ENCODE results near the gene MBP. TPM values are rescaled to one million over a fixed set of nuclear protein-coding genes. Genes with fewer than 3 reads are reported as not detected.

Gene MBP
- 11.1 TPM for total RNA-seq
- 10 to 100 TPM in 6 of 8 donors, 1 to 10 TPM in 2; 8.7 to 23.0 (median 11.6) TPM for polyA plus RNA-seq (ENCODE audit: insufficient read depth in 1 of 8, insufficient read length in 8 of 8, low replicate concordance in 1 of 8)
- long read RNA-seq, donor 1, partial matches to known transcripts = 0 of 1 reads
- long read RNA-seq, donor 1, other reads (novel, unspliced or antisense) = 0 of 1 reads
- long read RNA-seq, donor 2 = 0 reads
- long read RNA-seq, donor 3, partial matches to known transcripts = 0 of 4 reads
- long read RNA-seq, donor 3, other reads (novel, unspliced or antisense) = 0 of 4 reads
- long read RNA-seq, donor 4, full-length matches to known transcripts = 5 of 5 reads
- long read RNA-seq, donor 4, partial matches to known transcripts = 0 of 5 reads
- long read RNA-seq, donor 4, other reads (novel, unspliced or antisense) = 0 of 5 reads
- long read RNA-seq, donor 5, full-length matches to known transcripts = 6 of 6 reads
- long read RNA-seq, donor 5, partial matches to known transcripts = 0 of 6 reads
- long read RNA-seq, donor 5, other reads (novel, unspliced or antisense) = 0 of 6 reads
- long read RNA-seq, donor 6, partial matches to known transcripts = 0 of 1 reads
- long read RNA-seq, donor 6, other reads (novel, unspliced or antisense) = 0 of 1 reads
- long read RNA-seq, donor 7, partial matches to known transcripts = 0 of 1 reads
- long read RNA-seq, donor 7, other reads (novel, unspliced or antisense) = 0 of 1 reads
- long read RNA-seq, donor 8, full-length matches to known transcripts = 6 of 6 reads
- long read RNA-seq, donor 8, partial matches to known transcripts = 0 of 6 reads
- long read RNA-seq, donor 8, other reads (novel, unspliced or antisense) = 0 of 6 reads
- long read RNA-seq, donor 9, full-length matches to known transcripts = 3 of 3 reads
- long read RNA-seq, donor 9, partial matches to known transcripts = 0 of 3 reads
- long read RNA-seq, donor 9, other reads (novel, unspliced or antisense) = 0 of 3 reads
- long read RNA-seq, donor 10, full-length matches to known transcripts = 9 of 9 reads
- long read RNA-seq, donor 10, partial matches to known transcripts = 0 of 9 reads
- long read RNA-seq, donor 10, other reads (novel, unspliced or antisense) = 0 of 9 reads
- long read RNA-seq, donor 11, full-length matches to known transcripts = 3 of 3 reads
- long read RNA-seq, donor 11, partial matches to known transcripts = 0 of 3 reads
- long read RNA-seq, donor 11, other reads (novel, unspliced or antisense) = 0 of 3 reads

- Histone ChIP-seq H3K27ac (ENCODE audit: low read length) (peak within 1 kb of the TSS; percentile 80), H3K36me3 (ENCODE audit: control insufficient read depth, insufficient read depth, low read length) (no peaks in the 10 kb centered on the region), H3K9me3 (replicated peaks; ENCODE audit: control insufficient read depth, low read depth, low read length) (no peaks in the 10 kb centered on the region), H3K4me1 (ENCODE audit: control insufficient read depth, insufficient read depth, low read length) (peaks cover 40% of the 10 kb centered on the region), H3K27me3 (ENCODE audit: control insufficient read depth, insufficient read depth, low read length) (peaks cover 29% of the 10 kb centered on the region), H3K4me3 (ENCODE audit: low read length) (peak within 1 kb of the TSS; percentile 66)
- peak; percentile 51 for DNase-seq
- WGBS (ENCODE audit: insufficient coverage) = 1% methylated on average over 88 of the region's 88 CpGs
These were observed at the start of gene MBP for GRCh38 chr18:77132369-77133050. TSS of gene MBP (minus strand) at chr18:77132783. CDS start at chr18:77105261, 27,522 bp downstream.

DNA sequence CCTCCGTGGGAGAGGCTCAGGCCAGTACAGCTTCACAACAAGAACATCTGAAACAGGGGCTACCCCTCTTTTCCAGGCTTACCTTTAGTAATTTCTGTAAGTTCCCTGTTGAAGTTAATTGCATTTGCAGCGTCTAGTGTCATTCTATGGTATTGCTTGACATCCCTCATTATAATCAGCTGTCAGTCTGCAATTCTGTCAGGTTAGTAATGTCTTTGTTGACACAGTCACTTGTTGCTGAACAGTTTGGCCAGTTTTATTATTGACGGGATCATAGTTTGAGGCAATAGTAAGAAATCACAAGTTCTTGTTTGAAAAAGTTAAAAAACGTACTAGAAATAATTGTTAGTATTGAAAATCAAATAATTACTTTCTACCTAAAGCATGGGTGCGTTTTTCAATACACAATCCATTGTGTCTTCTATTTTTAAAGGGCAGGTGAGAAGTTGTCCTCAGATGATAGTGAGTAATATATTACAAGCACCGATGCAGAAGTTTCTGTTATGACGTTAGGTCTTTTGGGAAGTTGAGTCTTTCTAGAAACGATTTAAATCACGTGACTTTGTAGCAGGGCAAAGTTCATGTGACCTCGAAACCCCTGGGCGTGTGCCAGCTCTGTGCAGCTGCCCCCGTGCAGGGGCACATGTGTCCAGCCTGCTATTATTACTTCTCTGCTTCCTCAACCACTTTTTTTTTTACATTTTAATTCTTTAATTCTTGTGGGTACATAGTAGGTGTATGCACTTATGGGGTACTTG, 49.5 kb upstream of the MBP start:
- Histone ChIP-seq H3K4me1 (ENCODE audit: control insufficient read depth, insufficient read depth, low read length) (no peaks in the 10 kb centered on the region), H3K9me3 (replicated peaks; ENCODE audit: control insufficient read depth, low read depth, low read length) (no peaks in the 10 kb centered on the region), H3K4me3 (ENCODE audit: low read length) (no peak overlapping the region), H3K27me3 (ENCODE audit: control insufficient read depth, insufficient read depth, low read length) (no peaks in the 10 kb centered on the region), H3K27ac (ENCODE audit: low read length) (no peak overlapping the region), H3K36me3 (ENCODE audit: control insufficient read depth, insufficient read depth, low read length) (no peaks in the 10 kb centered on the region)
- peak; percentile 11 for DNase-seq
- WGBS (ENCODE audit: insufficient coverage) = 65% methylated on average over 4 of the region's 12 CpGs

DNA sequence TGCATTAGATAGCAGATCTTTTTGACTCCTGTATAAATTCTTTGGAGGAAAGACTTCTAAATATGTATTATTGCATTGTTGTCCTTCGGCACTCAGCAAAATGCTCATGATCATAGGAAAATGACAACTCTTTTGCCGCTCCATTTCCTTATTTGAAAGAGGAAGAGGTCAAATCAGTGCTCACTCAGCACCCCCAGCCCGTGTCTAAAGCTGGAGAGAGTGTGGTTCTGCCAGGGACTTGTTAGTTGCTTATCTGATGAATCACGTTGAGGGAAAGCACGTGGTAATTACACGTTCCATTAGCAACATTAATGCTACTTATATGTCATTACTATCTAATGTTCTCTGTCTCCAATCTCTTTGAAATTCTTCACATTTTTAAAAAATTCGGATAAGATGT, 46.0 kb upstream of the MBP start:
- peaks cover 6% of the 10 kb centered on the region for H3K4me1 ChIP-seq (ENCODE audit: control insufficient read depth, insufficient read depth, low read length)
- no peak overlapping the region for H3K4me3 ChIP-seq (ENCODE audit: low read length)
- DNase-seq = peak; percentile 77
- H3K27ac ChIP-seq (ENCODE audit: low read length) = no peak overlapping the region
- no peaks in the 10 kb centered on the region for H3K9me3 ChIP-seq (replicated peaks; ENCODE audit: control insufficient read depth, low read depth, low read length)
- H3K27me3 ChIP-seq (ENCODE audit: control insufficient read depth, insufficient read depth, low read length) = no peaks in the 10 kb centered on the region
- no peaks in the 10 kb centered on the region for H3K36me3 ChIP-seq (ENCODE audit: control insufficient read depth, insufficient read depth, low read length)
- whole genome bisulfite sequencing (ENCODE audit: insufficient coverage) = 55% methylated on average over 2 of the region's 7 CpGs

- H3K36me3 ChIP-seq (ENCODE audit: control insufficient read depth, insufficient read depth, low read length) = no peaks in the 10 kb centered on the region
- peaks cover 17% of the 10 kb centered on the region for H3K4me1 ChIP-seq (ENCODE audit: control insufficient read depth, insufficient read depth, low read length)
- H3K4me3 ChIP-seq (ENCODE audit: low read length) = no peak overlapping the region
- WGBS (ENCODE audit: insufficient coverage) = no CpG with 5 or more reads among the region's 1 CpG
- no peak for DNase-seq
- H3K9me3 ChIP-seq (replicated peaks; ENCODE audit: control insufficient read depth, low read depth, low read length) = no peaks in the 10 kb centered on the region
- H3K27me3 ChIP-seq (ENCODE audit: control insufficient read depth, insufficient read depth, low read length) = no peaks in the 10 kb centered on the region
- H3K27ac ChIP-seq (ENCODE audit: low read length) = no peak overlapping the region
These were observed 44.4 kb upstream of the MBP start for GRCh38 chr18:77177009-77177408.

GRCh38 chr18:77173275-77174030, 40.9 kb upstream of the MBP start:
- Histone ChIP-seq H3K4me3 (ENCODE audit: low read length) (no peak overlapping the region), H3K4me1 (ENCODE audit: control insufficient read depth, insufficient read depth, low read length) (peaks cover 33% of the 10 kb centered on the region), H3K27me3 (ENCODE audit: control insufficient read depth, insufficient read depth, low read length) (no peaks in the 10 kb centered on the region), H3K27ac (ENCODE audit: low read length) (peak overlapping the region; percentile 63), H3K36me3 (ENCODE audit: control insufficient read depth, insufficient read depth, low read length) (no peaks in the 10 kb centered on the region), H3K9me3 (replicated peaks; ENCODE audit: control insufficient read depth, low read depth, low read length) (no peaks in the 10 kb centered on the region)
- 17% methylated on average over 6 of the region's 12 CpGs for WGBS (ENCODE audit: insufficient coverage)
- DNase-seq = peak; percentile 79

GRCh38 chr18:77170890-77171410, 38.4 kb upstream of the MBP start:
- H3K36me3 ChIP-seq (ENCODE audit: control insufficient read depth, insufficient read depth, low read length) = no peaks in the 10 kb centered on the region
- WGBS (ENCODE audit: insufficient coverage) = 0% methylated on average over 1 of the region's 8 CpGs
- no peak for DNase-seq
- H3K4me3 ChIP-seq (ENCODE audit: low read length) = no peak overlapping the region
- no peaks in the 10 kb centered on the region for H3K9me3 ChIP-seq (replicated peaks; ENCODE audit: control insufficient read depth, low read depth, low read length)
- H3K27me3 ChIP-seq (ENCODE audit: control insufficient read depth, insufficient read depth, low read length) = no peaks in the 10 kb centered on the region
- no peak overlapping the region for H3K27ac ChIP-seq (ENCODE audit: low read length)
- H3K4me1 ChIP-seq (ENCODE audit: control insufficient read depth, insufficient read depth, low read length) = peaks cover 56% of the 10 kb centered on the region

GRCh38 chr18:77168811-77169311, 36.3 kb upstream of the MBP start:
- 60% methylated on average over 15 of the region's 15 CpGs for WGBS (ENCODE audit: insufficient coverage)
- Histone ChIP-seq H3K4me3 (ENCODE audit: low read length) (no peak overlapping the region), H3K4me1 (ENCODE audit: control insufficient read depth, insufficient read depth, low read length) (peaks cover 71% of the 10 kb centered on the region), H3K9me3 (replicated peaks; ENCODE audit: control insufficient read depth, low read depth, low read length) (no peaks in the 10 kb centered on the region), H3K36me3 (ENCODE audit: control insufficient read depth, insufficient read depth, low read length) (no peaks in the 10 kb centered on the region), H3K27me3 (ENCODE audit: control insufficient read depth, insufficient read depth, low read length) (peaks cover 2% of the 10 kb centered on the region), H3K27ac (ENCODE audit: low read length) (peak overlapping the region; percentile 63)
- peak; percentile 66 for DNase-seq

GRCh38 chr18:77167251-77167650, 34.7 kb upstream of the MBP start:
- Histone ChIP-seq H3K4me3 (ENCODE audit: low read length) (no peak overlapping the region), H3K27ac (ENCODE audit: low read length) (peak overlapping the region; percentile 75), H3K27me3 (ENCODE audit: control insufficient read depth, insufficient read depth, low read length) (peaks cover 6% of the 10 kb centered on the region), H3K9me3 (replicated peaks; ENCODE audit: control insufficient read depth, low read depth, low read length) (no peaks in the 10 kb centered on the region), H3K4me1 (ENCODE audit: control insufficient read depth, insufficient read depth, low read length) (peaks cover 61% of the 10 kb centered on the region), H3K36me3 (ENCODE audit: control insufficient read depth, insufficient read depth, low read length) (no peaks in the 10 kb centered on the region)
- DNase-seq = peak; percentile 82
- 33% methylated on average over 3 of the region's 5 CpGs for WGBS (ENCODE audit: insufficient coverage)
